SW480 (cell line): ENCODE results near the gene ARHGEF10L.
"Not testable (repeated sequence)": the region's sequence is repeated elsewhere in the genome, so short reads cannot be mapped to it uniquely, and the experiment has no call there.

Experiments
- DNase-seq: peaks from one replicate; pipeline ENCODE4 v3.0.0-alpha.2; 2016; ENCODE audit warnings: low spot score

The ARHGEF10L gene

GRCh38 chr1:17743925-17744324 lies 204.4 kb downstream of the ARHGEF10L start:
- no peak for DNase-seq

DNA sequence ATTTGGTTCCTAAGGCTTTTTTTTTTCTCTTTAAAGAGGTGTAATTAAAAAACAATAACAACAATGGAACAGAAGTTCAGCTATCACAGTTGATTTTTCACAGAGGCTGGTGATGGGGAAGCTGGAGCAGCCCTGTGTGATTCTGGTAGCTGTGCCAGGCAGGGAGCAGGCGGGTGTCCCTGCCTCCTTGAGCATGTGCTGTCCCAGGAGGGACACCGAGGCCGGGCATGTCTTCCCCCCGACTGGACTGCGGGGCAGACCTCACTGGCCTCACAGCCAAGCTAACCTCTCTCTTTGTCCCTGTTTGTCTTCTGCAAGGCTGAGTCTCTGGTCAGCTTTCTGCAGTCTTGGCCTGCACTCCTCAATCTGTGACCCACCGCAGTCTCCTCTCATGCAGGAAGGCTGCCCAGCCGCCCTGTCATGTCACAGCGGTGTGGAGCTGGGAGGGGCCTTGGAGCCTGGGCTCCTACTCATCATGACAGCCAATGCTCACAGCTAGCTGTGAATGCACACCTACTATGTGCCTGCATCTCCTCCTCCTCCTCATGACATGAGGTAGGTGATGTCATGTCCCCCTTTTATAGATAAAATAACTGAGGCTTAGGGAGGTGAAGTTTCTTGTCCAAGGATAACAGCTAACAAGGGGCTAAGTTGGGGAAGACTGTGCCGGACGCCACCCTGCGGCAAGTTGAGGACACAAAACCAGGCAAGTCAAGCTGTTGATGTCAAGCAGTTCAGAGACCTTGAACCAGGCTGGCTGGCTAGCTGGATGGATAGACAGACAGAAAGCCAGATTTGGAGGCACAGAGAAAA lies 205.4 kb downstream of the ARHGEF10L start:
- no peak for DNase-seq

DNA sequence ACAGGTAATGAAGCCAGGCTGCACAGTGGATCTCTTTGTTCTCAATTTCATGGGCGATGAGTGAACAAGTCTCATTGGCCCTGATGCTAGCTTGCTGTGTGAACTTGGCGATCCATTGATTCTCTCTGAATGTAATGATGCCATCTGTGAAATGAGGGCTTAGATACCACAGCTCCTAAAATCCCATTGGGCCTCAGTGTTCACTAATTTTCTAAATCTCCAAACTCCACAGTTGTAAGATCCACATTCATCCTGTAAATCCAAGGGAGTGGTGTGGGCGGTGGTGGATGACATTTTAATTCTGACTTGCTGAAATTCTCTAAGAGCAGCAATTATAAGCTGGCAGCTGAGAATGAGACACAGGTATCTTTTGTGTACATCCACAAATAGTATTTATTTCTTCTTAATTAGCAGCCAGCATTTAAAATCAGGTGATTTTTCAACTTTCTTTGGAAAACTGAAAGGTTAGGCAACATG lies 206.0 kb downstream of the ARHGEF10L start:
- DNase-seq: no peak

DNA sequence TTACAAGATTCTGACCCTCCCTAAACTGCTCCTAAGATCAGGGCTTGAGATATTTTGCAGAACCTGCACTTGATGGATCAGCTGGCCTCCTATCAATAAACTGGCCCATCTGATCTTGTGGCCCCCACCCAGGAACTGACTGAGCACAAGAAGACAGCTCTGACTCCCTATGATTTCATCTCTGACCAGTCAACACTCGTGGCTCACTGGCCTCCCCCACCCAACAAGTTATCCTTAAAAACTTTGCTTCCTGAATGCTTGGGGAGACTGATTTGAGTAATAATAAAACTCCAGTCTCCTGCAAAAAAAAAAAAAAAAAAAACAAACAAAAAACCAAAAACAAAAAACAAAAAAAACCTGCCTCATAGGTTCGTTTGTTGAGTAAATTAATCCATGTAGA lies 206.8 kb downstream of the ARHGEF10L start:
- not testable (repeated sequence) for DNase-seq

DNA sequence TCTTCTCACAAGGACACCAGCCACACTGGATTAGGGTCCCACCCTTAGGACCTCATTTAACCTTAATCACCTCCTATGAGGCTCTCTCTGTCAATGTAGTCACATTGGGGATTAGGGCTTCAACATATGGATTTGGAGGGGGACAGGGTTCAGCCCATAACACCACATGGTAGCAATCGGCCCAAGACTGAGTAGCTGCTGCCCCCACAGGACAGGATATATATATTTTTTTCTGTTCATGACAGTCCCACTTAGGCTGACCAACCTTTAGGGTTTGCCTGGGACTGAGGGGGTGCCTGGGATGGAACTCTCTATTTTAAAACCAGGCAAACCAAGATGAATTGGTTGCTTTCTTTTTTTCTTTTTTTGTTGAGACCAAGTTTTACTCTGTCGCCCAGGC lies 207.4 kb downstream of the ARHGEF10L start:
- DNase-seq: no peak
